Measurements from ENCODE around the gene ADARB1.

Gene ADARB1

GRCh38 chr21:45060675-45061311, 13.6 kb upstream of the ADARB1 start:
- no peak for DNase-seq (ENCODE audit: low read depth)
- no peak overlapping the region for H3K4me3 ChIP-seq (ENCODE audit: control insufficient read depth, low read depth, low read length)
- TF ChIP-seq, protein P1, sequence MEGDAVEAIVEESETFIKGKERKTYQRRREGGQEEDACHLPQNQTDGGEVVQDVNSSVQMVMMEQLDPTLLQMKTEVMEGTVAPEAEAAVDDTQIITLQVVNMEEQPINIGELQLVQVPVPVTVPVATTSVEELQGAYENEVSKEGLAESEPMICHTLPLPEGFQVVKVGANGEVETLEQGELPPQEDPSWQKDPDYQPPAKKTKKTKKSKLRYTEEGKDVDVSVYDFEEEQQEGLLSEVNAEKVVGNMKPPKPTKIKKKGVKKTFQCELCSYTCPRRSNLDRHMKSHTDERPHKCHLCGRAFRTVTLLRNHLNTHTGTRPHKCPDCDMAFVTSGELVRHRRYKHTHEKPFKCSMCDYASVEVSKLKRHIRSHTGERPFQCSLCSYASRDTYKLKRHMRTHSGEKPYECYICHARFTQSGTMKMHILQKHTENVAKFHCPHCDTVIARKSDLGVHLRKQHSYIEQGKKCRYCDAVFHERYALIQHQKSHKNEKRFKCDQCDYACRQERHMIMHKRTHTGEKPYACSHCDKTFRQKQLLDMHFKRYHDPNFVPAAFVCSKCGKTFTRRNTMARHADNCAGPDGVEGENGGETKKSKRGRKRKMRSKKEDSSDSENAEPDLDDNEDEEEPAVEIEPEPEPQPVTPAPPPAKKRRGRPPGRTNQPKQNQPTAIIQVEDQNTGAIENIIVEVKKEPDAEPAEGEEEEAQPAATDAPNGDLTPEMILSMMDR (conservative IDR thresholded peaks at IDR 0.05; ENCODE audit: control insufficient read depth, insufficient read depth, low read depth, low read length) = no peak

- TF ChIP-seq, protein P1 (conservative IDR thresholded peaks at IDR 0.05; ENCODE audit: control insufficient read depth, insufficient read depth, low read depth, low read length) = no peak
- no peak overlapping the region for H3K4me3 ChIP-seq (ENCODE audit: control insufficient read depth, low read depth, low read length)
- no peak for DNase-seq (ENCODE audit: low read depth)
Observed at GRCh38 chr21:45064091-45064490, 10.3 kb upstream of the ADARB1 start.

GRCh38 chr21:45064618-45065399, 9.6 kb upstream of the ADARB1 start:
- no peak overlapping the region for H3K4me3 ChIP-seq (ENCODE audit: control insufficient read depth, low read depth, low read length)
- TF ChIP-seq, protein P1 (conservative IDR thresholded peaks at IDR 0.05; ENCODE audit: control insufficient read depth, insufficient read depth, low read depth, low read length) = no peak
- no peak for DNase-seq (ENCODE audit: low read depth)

DNA sequence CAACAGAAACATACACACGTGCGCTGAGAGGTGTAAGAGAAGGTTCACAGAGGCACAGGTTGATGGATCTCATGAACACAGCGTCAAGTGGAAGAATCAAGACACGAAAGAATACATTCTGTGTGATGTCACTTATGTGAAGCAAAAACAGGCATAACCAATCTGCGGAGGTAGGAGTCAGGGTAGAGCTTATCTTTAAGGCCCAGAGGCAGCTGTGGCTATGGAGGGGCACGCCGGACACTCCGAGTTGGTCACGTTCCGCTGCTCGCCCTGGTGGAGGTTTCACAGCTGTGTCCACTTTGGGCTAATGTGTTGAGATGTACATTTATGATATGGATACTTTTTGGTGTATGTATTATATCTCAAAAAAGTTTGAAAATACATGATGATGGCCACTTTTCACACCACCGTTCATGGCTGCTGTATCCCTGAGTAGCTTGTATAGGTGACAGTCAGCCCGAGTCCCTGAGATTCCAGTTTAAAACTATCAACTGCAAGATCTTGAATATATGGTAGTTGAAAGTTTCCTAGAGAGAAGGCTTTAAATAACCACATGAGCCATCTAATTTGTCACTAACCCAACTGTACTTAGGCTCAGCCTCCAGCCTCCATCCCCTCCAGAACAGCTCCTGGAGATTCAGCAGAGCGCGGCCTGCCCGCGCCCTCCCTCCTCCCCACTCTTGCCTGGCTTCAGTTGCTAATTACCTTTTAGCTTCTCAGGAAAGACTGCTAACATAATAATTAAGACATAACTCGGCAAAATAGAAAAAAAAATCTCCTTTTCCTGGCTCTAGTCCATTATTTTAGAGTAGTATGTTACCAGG, 6.7 kb upstream of the ADARB1 start:
- H3K4me3 ChIP-seq (ENCODE audit: control insufficient read depth, low read depth, low read length) = no peak overlapping the region
- TF ChIP-seq, protein P1 (conservative IDR thresholded peaks at IDR 0.05; ENCODE audit: control insufficient read depth, insufficient read depth, low read depth, low read length) = no peak
- no peak for DNase-seq (ENCODE audit: low read depth)

DNA sequence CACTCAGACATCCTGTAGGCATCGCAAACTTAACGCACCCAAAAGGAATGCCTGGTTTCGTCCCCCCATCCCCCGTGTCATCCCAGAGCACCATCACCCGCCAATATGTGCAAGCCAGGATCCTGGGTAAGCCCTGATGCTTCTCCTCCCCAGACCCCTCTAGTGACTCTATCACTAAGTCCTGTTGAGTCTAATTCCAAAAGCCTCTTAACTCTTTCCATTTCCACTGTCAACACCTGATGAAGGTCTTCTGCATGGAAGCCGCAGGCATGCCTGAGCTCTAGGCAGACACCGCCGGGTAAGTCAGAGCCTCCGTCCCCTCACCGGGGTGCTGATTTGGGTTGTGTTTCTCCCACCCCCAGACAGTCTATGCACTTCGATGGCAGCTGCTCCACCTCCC, 5.3 kb upstream of the ADARB1 start:
- DNase-seq (ENCODE audit: low read depth) = no peak
- TF ChIP-seq, protein P1 (conservative IDR thresholded peaks at IDR 0.05; ENCODE audit: control insufficient read depth, insufficient read depth, low read depth, low read length) = no peak
- no peak overlapping the region for H3K4me3 ChIP-seq (ENCODE audit: control insufficient read depth, low read depth, low read length)

- TF ChIP-seq, protein P1 (conservative IDR thresholded peaks at IDR 0.05; ENCODE audit: control insufficient read depth, insufficient read depth, low read depth, low read length) = no peak
- no peak for DNase-seq (ENCODE audit: low read depth)
Observed at GRCh38 chr21:45069711-45070110, 4.7 kb upstream of the ADARB1 start.

More at GRCh38 chr21:45069711-45070110, 4.7 kb upstream of the ADARB1 start:
- H3K4me3 ChIP-seq (ENCODE audit: control insufficient read depth, low read depth, low read length) = no peak overlapping the region
